RKO (cell line): ENCODE results near the gene ATXN7L3.
A peak's percentile ranks its signal among the peaks of the same experiment; 100 is the strongest.
"Not testable (repeated sequence)": the region's sequence is repeated elsewhere in the genome, so short reads cannot be mapped to it uniquely, and the experiment has no call there.

Experiments
- DNase-seq: peaks from one replicate; pipeline ENCODE4 v3.0.0-alpha.2; 2016; ENCODE audit warnings: low spot score

Gene ATXN7L3, protein sequence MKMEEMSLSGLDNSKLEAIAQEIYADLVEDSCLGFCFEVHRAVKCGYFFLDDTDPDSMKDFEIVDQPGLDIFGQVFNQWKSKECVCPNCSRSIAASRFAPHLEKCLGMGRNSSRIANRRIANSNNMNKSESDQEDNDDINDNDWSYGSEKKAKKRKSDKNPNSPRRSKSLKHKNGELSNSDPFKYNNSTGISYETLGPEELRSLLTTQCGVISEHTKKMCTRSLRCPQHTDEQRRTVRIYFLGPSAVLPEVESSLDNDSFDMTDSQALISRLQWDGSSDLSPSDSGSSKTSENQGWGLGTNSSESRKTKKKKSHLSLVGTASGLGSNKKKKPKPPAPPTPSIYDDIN

GRCh38 chr17:44199553-44200477, at the start of gene ATXN7L3:
TSS of gene ATXN7L3 (minus strand) at chr17:44199884. CDS start at chr17:44198070, 1,814 bp downstream.
- DNase-seq = peak; percentile 96

- DNase-seq = no peak
These were observed 48.4 kb upstream of the ATXN7L3 start for GRCh38 chr17:44247876-44248736.

DNA sequence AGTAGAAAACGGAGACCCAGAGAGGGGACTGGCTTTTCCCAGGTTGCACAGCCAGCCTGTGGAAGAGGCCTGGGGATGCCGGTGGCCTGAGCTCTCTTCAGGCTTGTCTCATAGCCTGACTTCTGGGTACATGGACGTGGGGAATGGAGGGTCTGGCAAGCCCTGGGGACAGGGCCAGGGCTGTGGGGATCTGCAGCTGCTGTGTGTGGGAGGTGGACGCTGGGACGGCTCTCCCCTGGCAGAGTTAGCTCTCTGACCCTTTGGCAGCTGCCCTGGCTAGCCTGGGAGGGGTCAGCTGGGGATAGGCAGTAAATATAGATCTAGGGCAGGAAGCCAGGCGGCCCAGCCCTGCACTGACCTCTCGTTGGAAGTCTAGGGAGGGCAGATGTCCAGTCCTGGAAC, 47.8 kb upstream of the ATXN7L3 start:
- DNase-seq = no peak

DNA sequence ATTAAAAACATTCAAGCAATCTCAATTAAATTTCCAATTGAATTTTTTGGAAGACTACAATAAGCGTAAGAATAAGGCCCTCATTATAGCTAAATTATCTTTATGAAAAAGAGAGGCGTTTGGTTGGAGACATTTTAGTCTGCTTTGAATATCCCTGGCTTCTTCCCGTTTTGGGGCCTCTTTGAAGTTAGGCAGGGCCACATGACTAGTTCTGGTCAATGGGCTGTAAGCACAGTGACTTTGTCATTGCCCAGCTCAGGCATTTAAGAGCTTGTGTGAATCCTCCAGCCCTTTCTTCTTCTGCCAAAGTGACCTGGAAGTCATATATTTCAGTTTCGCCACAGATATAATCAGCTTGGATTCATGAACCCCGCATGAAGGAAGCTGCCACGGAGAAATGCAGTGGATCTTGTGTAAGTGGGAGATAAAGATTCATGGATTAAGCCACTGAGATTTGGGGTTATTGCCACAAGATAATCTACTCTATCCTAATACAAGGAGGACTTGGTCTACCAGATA, 41.5 kb upstream of the ATXN7L3 start:
- no peak for DNase-seq

GRCh38 chr17:44237886-44238285, 38.2 kb upstream of the ATXN7L3 start:
- DNase-seq = not testable (repeated sequence)

DNA sequence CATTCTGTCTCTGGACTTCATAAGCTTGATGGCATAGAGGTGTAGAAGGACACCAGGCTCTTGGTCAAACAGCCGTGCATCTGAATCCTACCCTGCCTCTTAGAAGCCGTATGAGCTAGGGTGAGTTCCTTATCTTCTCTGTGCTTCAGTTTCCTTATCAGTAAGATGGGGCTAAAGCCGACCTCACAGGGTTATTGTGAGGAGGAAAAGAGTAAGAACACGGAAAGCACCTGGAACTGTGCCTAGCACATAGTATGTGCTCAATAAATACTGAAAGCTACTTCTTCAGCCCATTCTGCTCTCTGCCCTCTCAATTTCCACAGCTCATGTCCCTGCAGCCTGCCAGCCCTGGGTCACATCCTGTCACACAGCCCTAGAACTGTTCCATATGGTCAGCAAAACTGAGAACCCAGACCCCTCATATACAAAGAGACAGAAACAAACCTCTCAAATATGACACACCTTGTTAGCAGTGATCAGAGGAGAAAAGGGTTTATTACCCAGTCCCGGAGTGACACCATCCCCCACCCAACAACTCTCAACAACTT, 36.8 kb upstream of the ATXN7L3 start:
- peak; percentile 16 for DNase-seq

- DNase-seq = peak; percentile 88
These were observed 35.9 kb upstream of the ATXN7L3 start for GRCh38 chr17:44235583-44235936.

GRCh38 chr17:44233582-44233981, 33.9 kb upstream of the ATXN7L3 start:
- DNase-seq = no peak

GRCh38 chr17:44232061-44232460, 32.4 kb upstream of the ATXN7L3 start:
- no peak for DNase-seq

DNA sequence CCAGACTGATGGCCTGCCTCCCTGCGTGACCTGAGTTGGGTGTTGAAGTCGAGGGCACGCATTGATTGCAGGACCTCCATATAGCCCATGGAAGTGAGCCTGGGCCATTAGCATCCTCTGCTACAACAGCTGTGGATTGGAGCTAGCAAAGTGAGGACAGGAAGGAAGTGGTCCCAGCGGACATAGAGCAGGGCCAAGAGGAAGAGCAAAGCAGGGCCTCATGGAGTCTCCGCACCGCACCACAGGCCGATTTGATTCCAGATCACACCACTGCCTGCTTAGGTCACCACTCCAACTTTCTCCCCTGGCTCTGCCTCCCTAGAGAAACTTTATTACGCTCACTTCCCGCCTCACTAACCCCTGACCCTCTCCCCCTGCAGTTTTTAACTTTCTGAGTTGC, 30.5 kb upstream of the ATXN7L3 start:
- DNase-seq = no peak

DNA sequence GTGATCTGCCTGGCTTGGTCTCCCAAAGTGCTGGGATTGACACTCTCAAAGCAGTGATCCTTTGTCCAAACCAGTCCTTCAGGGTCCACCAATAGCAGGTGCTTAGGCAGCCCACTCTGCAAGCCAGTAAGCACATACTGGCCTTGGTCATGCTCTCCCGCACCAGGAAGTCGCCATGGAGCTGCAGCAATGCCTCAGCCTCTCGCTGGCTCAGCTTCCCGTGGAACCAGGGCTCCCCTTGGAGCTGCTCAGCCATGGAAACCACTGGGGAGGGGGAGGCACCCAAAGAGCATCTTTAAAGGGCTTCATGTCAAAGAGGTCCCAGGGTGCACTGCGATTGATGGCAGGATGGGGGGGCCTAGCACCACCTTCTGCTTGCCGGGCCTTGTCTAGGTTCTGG, 29.4 kb upstream of the ATXN7L3 start:
- DNase-seq = no peak

DNA sequence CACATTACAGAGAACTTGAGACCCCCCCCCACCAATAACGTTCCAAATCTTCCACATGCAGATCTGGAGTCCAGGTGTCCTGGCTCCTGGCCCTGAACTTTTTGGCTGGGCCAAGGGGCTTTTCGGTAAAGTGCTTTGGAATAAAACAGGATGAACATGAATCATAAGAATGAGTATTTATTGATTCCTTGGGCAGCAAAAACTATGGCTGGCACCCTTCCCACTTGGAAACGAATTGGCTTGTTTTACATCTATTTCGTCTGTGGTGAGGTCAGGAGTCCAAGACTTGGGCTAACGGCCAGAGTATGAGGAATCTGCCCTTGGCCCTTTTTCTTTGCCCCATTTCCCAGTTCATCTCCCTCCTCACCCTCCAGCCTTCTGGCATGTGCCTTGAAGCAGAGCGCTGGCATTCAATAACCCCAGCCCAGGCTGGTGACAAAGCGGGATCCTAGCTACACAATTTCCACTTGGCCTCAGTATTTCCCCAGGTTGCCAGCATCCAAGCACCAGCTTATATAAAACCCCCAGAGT, 23.9 kb upstream of the ATXN7L3 start:
- no peak for DNase-seq

DNA sequence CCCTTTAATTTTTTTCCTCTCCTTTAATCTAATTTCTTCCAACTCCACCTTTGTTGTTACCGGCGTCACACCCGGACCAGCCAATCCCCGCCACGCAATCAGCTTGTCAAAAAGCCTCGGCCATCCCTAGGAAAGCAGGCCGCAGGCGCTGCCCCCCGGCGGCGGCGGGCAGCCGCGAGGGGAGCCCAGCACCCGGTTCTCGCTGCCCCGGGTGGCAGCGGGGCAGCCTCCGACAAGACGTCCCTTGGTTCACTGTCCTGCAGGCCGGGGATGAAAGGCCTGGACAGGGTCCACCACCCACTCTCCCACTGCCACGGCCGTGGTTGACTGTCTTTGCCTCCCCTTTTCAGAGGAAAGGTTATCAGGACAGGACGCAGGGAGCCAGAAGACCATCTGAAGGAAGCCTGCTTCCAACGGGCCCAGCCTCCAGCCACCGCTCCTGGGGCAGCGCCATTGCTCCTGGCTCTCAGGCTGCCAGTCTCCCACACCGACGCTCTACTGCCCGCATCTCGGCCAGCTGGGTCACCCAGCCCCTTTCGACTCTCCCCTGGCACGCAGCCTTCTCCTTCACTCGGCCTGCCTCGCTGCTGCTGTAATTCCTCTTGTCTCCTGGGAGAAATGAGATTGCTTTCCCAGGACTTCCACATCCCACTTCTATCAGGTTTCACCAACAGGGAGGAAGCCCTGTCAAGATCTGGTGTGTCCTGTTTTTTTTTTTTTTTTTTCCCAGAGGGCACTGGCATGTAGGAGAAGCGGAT, 22.6 kb upstream of the ATXN7L3 start:
- DNase-seq = peak; percentile 88

- no peak for DNase-seq
These were observed 22.1 kb upstream of the ATXN7L3 start for GRCh38 chr17:44221862-44222111.

- DNase-seq = peak; percentile 84
These were observed 21.6 kb upstream of the ATXN7L3 start for GRCh38 chr17:44221084-44221861.

GRCh38 chr17:44220213-44221083, 20.8 kb upstream of the ATXN7L3 start:
- peak; percentile 45 for DNase-seq

- DNase-seq = peak; percentile 63
These were observed 20.0 kb upstream of the ATXN7L3 start, which contains the start of gene UBTF for GRCh38 chr17:44219616-44220212. TSS of gene UBTF (minus strand) at chr17:44219675. CDS start at chr17:44218229, 1,446 bp downstream.

DNA sequence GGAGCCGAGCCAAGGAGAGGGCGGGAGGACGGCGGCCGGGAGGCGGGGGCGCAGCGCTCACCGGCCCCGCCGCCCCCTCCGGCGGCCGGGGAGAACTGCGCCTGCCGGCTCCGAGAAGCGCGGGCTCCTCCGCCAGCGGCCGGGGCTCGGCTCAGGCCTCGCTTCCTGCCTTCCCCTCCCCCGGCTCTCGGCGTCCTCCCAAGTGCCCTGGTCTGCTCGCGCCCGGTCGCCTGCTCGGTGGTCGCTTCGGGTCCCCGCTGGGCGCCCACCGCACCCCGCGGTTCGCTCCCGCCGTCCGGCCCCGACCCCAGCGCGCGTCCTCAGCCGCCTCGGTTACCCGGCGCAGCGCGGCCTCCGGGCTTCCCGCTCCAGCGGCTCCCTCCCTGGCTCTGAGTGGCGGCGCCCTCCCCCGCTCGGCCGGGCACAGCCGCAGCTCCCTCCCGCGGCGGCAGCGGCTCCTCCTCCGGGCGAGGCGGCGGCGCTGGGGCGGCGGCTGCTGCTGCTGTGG, 19.5 kb upstream of the ATXN7L3 start:
- DNase-seq = peak; percentile 76
